Activated CD4-positive, alpha-beta T cell treated with anti-CD3 and anti-CD28 coated beads for 4 hours (primary cell): Measurements from ENCODE around the gene NRCAM.
"Not testable (repeated sequence)": the region's sequence is repeated elsewhere in the genome, so short reads cannot be mapped to it uniquely, and the experiment has no call there.

Experiments
- DNase-seq, 2 donors: peaks; one replicate each; pipeline ENCODE4 v3.0.0-alpha.2; 2020

NRCAM gene

GRCh38 chr7:108270385-108271015 lies 185.7 kb downstream of the NRCAM start:
- no peak for DNase-seq

GRCh38 chr7:108268200-108268820 lies 187.9 kb downstream of the NRCAM start:
- no peak for DNase-seq

- no peak for DNase-seq
Measured at GRCh38 chr7:108267615-108268014, 188.6 kb downstream of the NRCAM start.

- no peak for DNase-seq
Measured at GRCh38 chr7:108266491-108266890, 189.7 kb downstream of the NRCAM start.

- DNase-seq: no peak
Measured at GRCh38 chr7:108266035-108266434, 190.2 kb downstream of the NRCAM start.

GRCh38 chr7:108265007-108265406 lies 191.2 kb downstream of the NRCAM start:
- DNase-seq: no peak

- DNase-seq: no peak
Measured at GRCh38 chr7:108263425-108263824, 192.8 kb downstream of the NRCAM start.

- DNase-seq: no peak
Measured at GRCh38 chr7:108261560-108262255, 194.5 kb downstream of the NRCAM start.

- not testable (repeated sequence) for DNase-seq
Measured at GRCh38 chr7:108259447-108259846, 196.8 kb downstream of the NRCAM start.

- no peak for DNase-seq
Measured at GRCh38 chr7:108257954-108258353, 198.3 kb downstream of the NRCAM start.

- no peak for DNase-seq
Measured at GRCh38 chr7:108254259-108254658, 202.0 kb downstream of the NRCAM start.

GRCh38 chr7:108253275-108254044 lies 202.8 kb downstream of the NRCAM start:
- no peak for DNase-seq

GRCh38 chr7:108252177-108252576 lies 204.1 kb downstream of the NRCAM start:
- no peak for DNase-seq

GRCh38 chr7:108251700-108252099 lies 204.5 kb downstream of the NRCAM start:
- no peak for DNase-seq

- no peak for DNase-seq
Measured at GRCh38 chr7:108249453-108249852, 206.8 kb downstream of the NRCAM start.

GRCh38 chr7:108248821-108249220 lies 207.4 kb downstream of the NRCAM start:
- DNase-seq: no peak

- no peak for DNase-seq
Measured at GRCh38 chr7:108248418-108248817, 207.8 kb downstream of the NRCAM start.

- no peak for DNase-seq
Measured at GRCh38 chr7:108247614-108248013, 208.6 kb downstream of the NRCAM start.

GRCh38 chr7:108246227-108246837 lies 209.9 kb downstream of the NRCAM start:
- DNase-seq: no peak

GRCh38 chr7:108245523-108246226 lies 210.6 kb downstream of the NRCAM start:
- no peak for DNase-seq

- no peak for DNase-seq
Measured at GRCh38 chr7:108244110-108244509, 212.1 kb downstream of the NRCAM start.

- DNase-seq: no peak
Measured at GRCh38 chr7:108239501-108240225, 216.6 kb downstream of the NRCAM start.
